GM18858 (cell line): ENCODE data around the gene P4HB.
"Not testable (repeated sequence)": the region's sequence is repeated elsewhere in the genome, so short reads cannot be mapped to it uniquely, and the experiment has no call there.

Experiments used
- ATAC-seq: cut with Tn5 transposase; IDR thresholded peaks from one replicate; pipeline ENCODE4 v1.9.1; 2021; ENCODE audit not compliant: unreplicated experiment

Gene P4HB

GRCh38 chr17:81846743-81847689 lies 13.3 kb downstream of the P4HB start:
- ATAC-seq: no peak

GRCh38 chr17:81845881-81846742 lies 14.2 kb downstream of the P4HB start:
- no peak for ATAC-seq

GRCh38 chr17:81845361-81845760 lies 15.0 kb downstream of the P4HB start:
- no peak for ATAC-seq

- no peak for ATAC-seq
Measured at GRCh38 chr17:81844887-81845286, 15.4 kb downstream of the P4HB start.

GRCh38 chr17:81844327-81844851 lies 15.9 kb downstream of the P4HB start:
- no peak for ATAC-seq

- ATAC-seq: no peak
Measured at GRCh38 chr17:81843713-81844326, 16.5 kb downstream of the P4HB start.

- no peak for ATAC-seq
Measured at GRCh38 chr17:81842725-81843504, 17.4 kb downstream of the P4HB start.

GRCh38 chr17:81842378-81842724 lies 18.0 kb downstream of the P4HB start:
- ATAC-seq: no peak

- ATAC-seq: no peak
Measured at GRCh38 chr17:81841866-81842265, 18.5 kb downstream of the P4HB start.

GRCh38 chr17:81840826-81841778 lies 19.2 kb downstream of the P4HB start:
- no peak for ATAC-seq

GRCh38 chr17:81840059-81840458 lies 20.3 kb downstream of the P4HB start:
- ATAC-seq: not testable (repeated sequence)

- no peak for ATAC-seq
Measured at GRCh38 chr17:81839301-81839700, 21.0 kb downstream of the P4HB start.

GRCh38 chr17:81838753-81839255 lies 21.5 kb downstream of the P4HB start:
- ATAC-seq: no peak

- no peak for ATAC-seq
Measured at GRCh38 chr17:81837641-81838040, 22.7 kb downstream of the P4HB start.

GRCh38 chr17:81834831-81835267 lies 25.5 kb downstream of the P4HB start, which contains the start of gene PPP1R27:
PPP1R27 (minus strand) TSS chr17:81835050; CDS start chr17:81834953, 97 bp downstream.
- ATAC-seq: no peak

GRCh38 chr17:81833921-81834830 lies 26.2 kb downstream of the P4HB start:
- no peak for ATAC-seq

GRCh38 chr17:81833160-81833920 lies 27.0 kb downstream of the P4HB start, which contains the start of gene MCRIP1:
MCRIP1 (minus strand) TSS chr17:81833291; CDS start chr17:81824506, 8,785 bp downstream.
- peak; percentile 53 for ATAC-seq
